Measurements from ENCODE around the gene KRT10. TPM values are rescaled to one million over a fixed set of nuclear protein-coding genes. Genes with fewer than 3 reads are reported as not detected.

KRT10 gene
- total RNA-seq, 2 experiments from 2014 or later, result 20.7 to 22.0 TPM

- Mint-ChIP-seq H3K36me3 (ENCODE audit: low read depth) (no peaks in the 10 kb centered on the region), H3K4me3 (no peak overlapping the region), H3K27ac (no peak overlapping the region), H3K27me3 (peaks cover 30% of the 10 kb centered on the region), H3K4me1 (no peaks in the 10 kb centered on the region), H3K9me3 (no peaks in the 10 kb centered on the region)
- no peak for DNase-seq
- ChIA-PET POLR2A (no interaction called here), CTCF (no interaction called here)
These were observed 31.3 kb downstream of the KRT10 start for GRCh38 chr17:40791111-40791510.

GRCh38 chr17:40782450-40782849 is 40.0 kb downstream of the KRT10 start, which contains the start of gene KRT27:
Gene KRT27, minus strand, starts transcription at chr17:40782550. Its CDS starts 57 bp downstream, at chr17:40782493.
- no peak for DNase-seq
- Mint-ChIP-seq H3K27me3 (peaks cover 49% of the 10 kb centered on the region), H3K27ac (no peak within 1 kb of the TSS), H3K4me3 (no peak within 1 kb of the TSS), H3K4me1 (no peaks in the 10 kb centered on the region), H3K36me3 (ENCODE audit: low read depth) (no peaks in the 10 kb centered on the region), H3K9me3 (no peaks in the 10 kb centered on the region)
- ChIA-PET CTCF (no interaction called here), POLR2A (no interaction called here)

- Mint-ChIP-seq H3K9me3 (no peaks in the 10 kb centered on the region), H3K27ac (no peak overlapping the region), H3K4me1 (no peaks in the 10 kb centered on the region), H3K27me3 (peaks cover 58% of the 10 kb centered on the region), H3K36me3 (ENCODE audit: low read depth) (no peaks in the 10 kb centered on the region), H3K4me3 (no peak overlapping the region)
- CTCF ChIA-PET, result no interaction called here
- no peak for DNase-seq
- POLR2A ChIA-PET, result no interaction called here
These were observed 43.1 kb downstream of the KRT10 start for GRCh38 chr17:40779181-40779909.

- Mint-ChIP-seq H3K4me3 (no peak overlapping the region), H3K9me3 (no peaks in the 10 kb centered on the region), H3K36me3 (ENCODE audit: low read depth) (no peaks in the 10 kb centered on the region), H3K27me3 (peaks cover 57% of the 10 kb centered on the region), H3K4me1 (no peaks in the 10 kb centered on the region), H3K27ac (no peak overlapping the region)
- ChIA-PET CTCF (no interaction called here), POLR2A (no interaction called here)
- no peak for DNase-seq
These were observed 44.0 kb downstream of the KRT10 start for GRCh38 chr17:40778461-40778860.

GRCh38 chr17:40777971-40778370 is 44.4 kb downstream of the KRT10 start:
- ChIA-PET POLR2A (no interaction called here), CTCF (no interaction called here)
- Mint-ChIP-seq H3K9me3 (no peaks in the 10 kb centered on the region), H3K4me3 (no peak overlapping the region), H3K27ac (no peak overlapping the region), H3K4me1 (no peaks in the 10 kb centered on the region), H3K36me3 (ENCODE audit: low read depth) (no peaks in the 10 kb centered on the region), H3K27me3 (peaks cover 54% of the 10 kb centered on the region)
- no peak for DNase-seq

GRCh38 chr17:40777459-40777858 is 45.0 kb downstream of the KRT10 start:
- CTCF ChIA-PET, result no interaction called here
- H3K4me3 Mint-ChIP-seq, result no peak overlapping the region

GRCh38 chr17:40775945-40776344 is 46.5 kb downstream of the KRT10 start:
- CTCF ChIA-PET, result no interaction called here
- POLR2A ChIA-PET, result interaction anchor here (1.1 kb wide), 1 partner anchor 129 kb away, joined by 3 read pairs; no protein-coding TSS in a partner anchor
- Mint-ChIP-seq H3K36me3 (ENCODE audit: low read depth) (no peaks in the 10 kb centered on the region), H3K4me3 (no peak overlapping the region), H3K9me3 (no peaks in the 10 kb centered on the region), H3K27me3 (peaks cover 58% of the 10 kb centered on the region), H3K27ac (no peak overlapping the region), H3K4me1 (no peaks in the 10 kb centered on the region)
- no peak for DNase-seq

More at GRCh38 chr17:40777459-40777858, 45.0 kb downstream of the KRT10 start:
- POLR2A ChIA-PET, result no interaction called here
- no peak overlapping the region for H3K27ac Mint-ChIP-seq
- no peak for DNase-seq
- H3K27me3 Mint-ChIP-seq, result peaks cover 55% of the 10 kb centered on the region
- no peaks in the 10 kb centered on the region for H3K36me3 Mint-ChIP-seq (ENCODE audit: low read depth)
- no peaks in the 10 kb centered on the region for H3K9me3 Mint-ChIP-seq
- H3K4me1 Mint-ChIP-seq, result no peaks in the 10 kb centered on the region

- H3K4me3 Mint-ChIP-seq, result no peak within 1 kb of the TSS
- POLR2A ChIA-PET, result no interaction called here
- peaks cover 40% of the 10 kb centered on the region for H3K27me3 Mint-ChIP-seq
- no peaks in the 10 kb centered on the region for H3K9me3 Mint-ChIP-seq
- H3K27ac Mint-ChIP-seq, result no peak within 1 kb of the TSS
- no peaks in the 10 kb centered on the region for H3K4me1 Mint-ChIP-seq
- DNase-seq, result no peak
- CTCF ChIA-PET, result no interaction called here
- H3K36me3 Mint-ChIP-seq (ENCODE audit: low read depth), result no peaks in the 10 kb centered on the region
These were observed 50.3 kb downstream of the KRT10 start, which contains the start of gene KRT26 for GRCh38 chr17:40772101-40772500. Gene KRT26, minus strand, starts transcription at chr17:40772201. Its CDS starts 88 bp downstream, at chr17:40772113.

Other genes starting within 250 kb of the KRT10 start
- gene SMARCE1, start 174.8 kb downstream of the KRT10 start, total RNA-seq, result 100 to 1,000 TPM in 1 of 2 experiments, 10 to 100 TPM in 1; 96.7 to 102 TPM
- gene KRT222, start 157.4 kb downstream of the KRT10 start, total RNA-seq, result not detected
- gene KRT24, start 118.9 kb downstream of the KRT10 start, total RNA-seq, result not detected
- gene KRT25, start 67.3 kb downstream of the KRT10 start, total RNA-seq, result not detected
- not detected for gene KRT26, start 50.4 kb downstream of the KRT10 start, total RNA-seq
- gene KRT27, start 40.1 kb downstream of the KRT10 start, total RNA-seq, result not detected
- not detected for gene KRT28, start 22.7 kb downstream of the KRT10 start, total RNA-seq
- gene KRT12, start 44.6 kb upstream of the KRT10 start, total RNA-seq, result not detected
- gene KRT20, start 62.6 kb upstream of the KRT10 start, total RNA-seq, result not detected
- not detected for gene KRT23, start 115.0 kb upstream of the KRT10 start, total RNA-seq
- not detected for gene KRT39, start 144.3 kb upstream of the KRT10 start, total RNA-seq
- gene KRT40, start 161.7 kb upstream of the KRT10 start, total RNA-seq, result not detected
- not detected for gene KRTAP3-3, start 171.6 kb upstream of the KRT10 start, total RNA-seq
- not detected for gene KRTAP3-2, start 177.3 kb upstream of the KRT10 start, total RNA-seq
- not detected for gene KRTAP3-1, start 186.5 kb upstream of the KRT10 start, total RNA-seq
- gene KRTAP1-5, start 204.6 kb upstream of the KRT10 start, total RNA-seq, result not detected
- gene KRTAP1-4, start 207.6 kb upstream of the KRT10 start, total RNA-seq, result not detected
- gene KRTAP1-3, start 212.3 kb upstream of the KRT10 start, total RNA-seq, result not detected
- gene KRTAP1-1, start 218.8 kb upstream of the KRT10 start, total RNA-seq, result not detected
- gene KRTAP2-1, start 224.7 kb upstream of the KRT10 start, total RNA-seq, result not detected
- gene KRTAP2-2, start 232.6 kb upstream of the KRT10 start, total RNA-seq, result not detected
- not detected for gene KRTAP2-3, start 237.5 kb upstream of the KRT10 start, total RNA-seq
- gene KRTAP2-4, start 243.3 kb upstream of the KRT10 start, total RNA-seq, result not detected

Data from activated CD4-positive, alpha-beta memory T cell treated with anti-CD3 and anti-CD28 coated beads, Interleukin-2, amount 10 ng/mL, durations not matched to agents 7 days and 5 days (primary cell).